ENCODE results near the gene CALD1.

DNA sequence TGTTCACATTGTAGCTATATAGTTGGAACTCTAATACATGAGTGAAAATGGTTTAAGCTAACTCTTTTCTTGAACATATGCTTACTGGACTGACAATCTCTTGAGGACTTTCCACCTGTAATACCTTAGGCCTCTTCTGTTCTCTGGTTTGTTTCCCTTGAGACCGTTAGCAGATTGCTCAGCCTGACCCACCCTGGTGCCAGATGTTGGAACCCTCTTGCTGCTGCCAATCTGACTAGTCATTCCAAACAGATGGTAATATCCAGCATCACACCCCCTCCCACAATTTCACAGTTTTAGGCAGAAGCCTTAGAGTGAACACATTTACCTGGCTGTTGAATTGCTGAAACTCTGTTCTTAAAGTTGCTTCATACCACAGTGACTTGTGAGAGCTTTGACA lies 18.7 kb downstream of the CALD1 start:
- TF ChIP-seq, protein P1, sequence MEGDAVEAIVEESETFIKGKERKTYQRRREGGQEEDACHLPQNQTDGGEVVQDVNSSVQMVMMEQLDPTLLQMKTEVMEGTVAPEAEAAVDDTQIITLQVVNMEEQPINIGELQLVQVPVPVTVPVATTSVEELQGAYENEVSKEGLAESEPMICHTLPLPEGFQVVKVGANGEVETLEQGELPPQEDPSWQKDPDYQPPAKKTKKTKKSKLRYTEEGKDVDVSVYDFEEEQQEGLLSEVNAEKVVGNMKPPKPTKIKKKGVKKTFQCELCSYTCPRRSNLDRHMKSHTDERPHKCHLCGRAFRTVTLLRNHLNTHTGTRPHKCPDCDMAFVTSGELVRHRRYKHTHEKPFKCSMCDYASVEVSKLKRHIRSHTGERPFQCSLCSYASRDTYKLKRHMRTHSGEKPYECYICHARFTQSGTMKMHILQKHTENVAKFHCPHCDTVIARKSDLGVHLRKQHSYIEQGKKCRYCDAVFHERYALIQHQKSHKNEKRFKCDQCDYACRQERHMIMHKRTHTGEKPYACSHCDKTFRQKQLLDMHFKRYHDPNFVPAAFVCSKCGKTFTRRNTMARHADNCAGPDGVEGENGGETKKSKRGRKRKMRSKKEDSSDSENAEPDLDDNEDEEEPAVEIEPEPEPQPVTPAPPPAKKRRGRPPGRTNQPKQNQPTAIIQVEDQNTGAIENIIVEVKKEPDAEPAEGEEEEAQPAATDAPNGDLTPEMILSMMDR (IDR thresholded peaks at IDR 0.05; ENCODE audit: insufficient read depth, low read length, poor library complexity, severe bottlenecking) = no peak
- no peak for TF ChIP-seq EZH2phosphoT487 (conservative IDR thresholded peaks at IDR 0.05; ENCODE audit: low read length)

Measured in SU-DHL-6 (cell line).